H9 (cell line): ENCODE measurements around the gene SNRNP48. TPM values are rescaled to one million over a fixed set of nuclear protein-coding genes. Genes with fewer than 3 reads are reported as not detected.

ENCODE experiments used
- DNase-seq: peaks from one replicate; pipeline ENCODE4 v3.0.0-alpha.2; 2017
- H2AFZ ChIP-seq: one replicate; pipeline ENCODE4 v1.6.1; 2013; ENCODE audit warnings: mild to moderate bottlenecking, low read length, control low read depth, moderate library complexity
- H2AK5ac ChIP-seq: 2 replicates; pipeline ENCODE4 v1.6.1; 2013; ENCODE audit warnings: low read length, control low read depth, mixed read lengths; ENCODE audit not compliant: insufficient read length
- H2BK120ac ChIP-seq: one replicate; pipeline ENCODE4 v1.6.1; 2013; ENCODE audit warnings: low read depth, mild to moderate bottlenecking, low read length, control low read depth, inconsistent platforms; ENCODE audit not compliant: poor library complexity, severe bottlenecking
- H2BK12ac ChIP-seq: 2 replicates; pipeline ENCODE4 v1.6.1; 2013; ENCODE audit warnings: low read length, control low read depth, mixed read lengths, low read depth; ENCODE audit not compliant: insufficient read length
- H2BK15ac ChIP-seq: 2 replicates; pipeline ENCODE4 v1.6.1; 2013; ENCODE audit warnings: low read depth, low read length, control low read depth
- H2BK20ac ChIP-seq: one replicate; pipeline ENCODE4 v1.6.1; 2013; ENCODE audit warnings: low read depth, mild to moderate bottlenecking, low read length, control low read depth, inconsistent platforms; ENCODE audit not compliant: poor library complexity, severe bottlenecking
- H2BK5ac ChIP-seq: 2 replicates; pipeline ENCODE4 v1.6.1; 2013; ENCODE audit warnings: low read length, control low read depth, mixed read lengths; ENCODE audit not compliant: insufficient read length
- H3K14ac ChIP-seq: 2 replicates; pipeline ENCODE4 v1.6.1; 2013; ENCODE audit warnings: low read length, control low read depth; ENCODE audit not compliant: insufficient read depth
- H3K18ac ChIP-seq: 2 replicates; pipeline ENCODE4 v1.6.1; 2013; ENCODE audit warnings: low read depth, mild to moderate bottlenecking, mixed read lengths, low read length, control low read depth; ENCODE audit not compliant: insufficient read length
- H3K23ac ChIP-seq: 2 replicates; pipeline ENCODE4 v1.6.1; 2013; ENCODE audit warnings: low read length, control low read depth, mixed read lengths, low read depth; ENCODE audit not compliant: insufficient read length
- H3K23me2 ChIP-seq: 2 replicates; pipeline ENCODE4 v1.6.1; 2013; ENCODE audit warnings: low read depth, mild to moderate bottlenecking, mixed read lengths, low read length, control low read depth; ENCODE audit not compliant: insufficient read length, poor library complexity, severe bottlenecking
- H3K27ac ChIP-seq: 2 replicates; pipeline ENCODE4 v1.5.1; 2013; ENCODE audit warnings: low read length, control low read depth, mixed read lengths, low read depth; ENCODE audit not compliant: insufficient read length
- H3K27me3 ChIP-seq: 2 replicates; pipeline ENCODE4 v1.6.1; 2013; ENCODE audit warnings: low read length, control low read depth, inconsistent platforms; ENCODE audit not compliant: insufficient read depth
- H3K4ac ChIP-seq: 2 replicates; pipeline ENCODE4 v1.6.1; 2013; ENCODE audit warnings: low read depth, mild to moderate bottlenecking, control low read depth, inconsistent platforms, low read length, moderate library complexity
- H3K4me1 ChIP-seq: 2 replicates; pipeline ENCODE4 v1.6.1; 2013; ENCODE audit warnings: low read length, control low read depth, inconsistent platforms; ENCODE audit not compliant: insufficient read depth
- H3K4me2 ChIP-seq: 2 replicates; pipeline ENCODE4 v1.6.1; 2013; ENCODE audit warnings: low read length, control low read depth, mixed read lengths; ENCODE audit not compliant: insufficient read length, insufficient read depth
- H3K56ac ChIP-seq: 2 replicates; pipeline ENCODE4 v1.6.1; 2013; ENCODE audit warnings: low read depth, mild to moderate bottlenecking, mixed read lengths, low read length, control low read depth; ENCODE audit not compliant: insufficient read length
- H3K79me1 ChIP-seq: 2 replicates; pipeline ENCODE4 v1.6.1; 2013; ENCODE audit warnings: low read depth, mild to moderate bottlenecking, moderate library complexity, low read length, control low read depth, inconsistent platforms; ENCODE audit not compliant: insufficient read depth, poor library complexity, severe bottlenecking
- H3K79me2 ChIP-seq: 2 replicates; pipeline ENCODE4 v1.6.1; 2013; ENCODE audit warnings: low read length, control low read depth, inconsistent platforms; ENCODE audit not compliant: insufficient read depth
- H3K9ac ChIP-seq: 2 replicates; pipeline ENCODE4 v1.6.1; 2013; ENCODE audit warnings: low read length, control low read depth, mixed read lengths; ENCODE audit not compliant: insufficient read length; ENCODE audit errors: extremely low read depth
- H3K9me3 ChIP-seq: one replicate; pipeline ENCODE4 v1.6.1; 2013; ENCODE audit warnings: low read depth, low read length, inconsistent platforms; ENCODE audit not compliant: control insufficient read depth
- H3T11ph ChIP-seq: one replicate; pipeline ENCODE4 v1.6.1; 2013; ENCODE audit warnings: mild to moderate bottlenecking, low read length, control low read depth, inconsistent platforms
- H4K20me1 ChIP-seq: one replicate; pipeline ENCODE4 v1.6.1; 2013; ENCODE audit not compliant: control insufficient read depth, insufficient read length, insufficient read depth
- H4K5ac ChIP-seq: 2 replicates; pipeline ENCODE4 v1.6.1; 2013; ENCODE audit warnings: low read depth, mild to moderate bottlenecking, mixed read lengths, low read length, control low read depth; ENCODE audit not compliant: insufficient read length
- H4K8ac ChIP-seq: replicated peaks from 2 replicates; pipeline ENCODE4 v1.6.1; 2013; ENCODE audit warnings: low read length, control low read depth, mixed read lengths, low read depth; ENCODE audit not compliant: insufficient read length
- H4K91ac ChIP-seq: 2 replicates; pipeline ENCODE4 v1.6.1; 2013; ENCODE audit warnings: low read depth, mild to moderate bottlenecking, moderate library complexity, mixed read lengths, low read length, control low read depth; ENCODE audit not compliant: insufficient read length
- H3K27ac Mint-ChIP-seq, 3 experiments: 2 replicates in 2 of 3; 3 replicates in 1 of 3; pipeline ENCODE4 v1.8.0; 2020 to 2021; ENCODE audit warnings: mixed read lengths in 3 of 3, mild to moderate bottlenecking in 1 of 3, moderate library complexity in 1 of 3
- H3K27me3 Mint-ChIP-seq: 2 replicates; pipeline ENCODE4 v1.8.0; 2021; ENCODE audit warnings: low read depth, mild to moderate bottlenecking, moderate library complexity, mixed read lengths
- H3K36me3 Mint-ChIP-seq, 3 experiments: 2 replicates in 2 of 3; 3 replicates in 1 of 3; pipeline ENCODE4 v1.8.0; 2020 to 2021; ENCODE audit warnings: low read depth in 3 of 3, mixed read lengths in 3 of 3; ENCODE audit not compliant: insufficient read depth in 1 of 3
- H3K4me1 Mint-ChIP-seq, 2 experiments: 2 replicates each; pipeline ENCODE4 v1.8.0; 2020; ENCODE audit warnings: mixed read lengths in 2 of 2
- H3K4me3 Mint-ChIP-seq, 2 experiments: 2 replicates in 1 of 2; 3 replicates in 1 of 2; pipeline ENCODE4 v1.8.0; 2020 to 2021; ENCODE audit warnings: mild to moderate bottlenecking in 2 of 2, mixed read lengths in 2 of 2, moderate library complexity in 1 of 2
- H3K9me3 Mint-ChIP-seq, 2 experiments: 2 replicates in 1 of 2; 3 replicates in 1 of 2; pipeline ENCODE4 v1.8.0; 2020; ENCODE audit warnings: mild to moderate bottlenecking in 2 of 2, mixed read lengths in 2 of 2, moderate library complexity in 1 of 2
- WGBS: extraction: QIAGEN DNeasy Blood & Tissue Kit; methylation state at CpG from one replicate; pipeline ENCODE4 v1.1.7; 2013; ENCODE audit warnings: missing lambda C conversion rate, low lambda C conversion rate, mixed read lengths; ENCODE audit not compliant: insufficient read length; ENCODE audit errors: extremely low coverage; 5-methylcytosine and 5-hydroxymethylcytosine counted together
- total RNA-seq: library from RNA; stranded (reverse); gene quantifications from 2 replicates; pipeline ENCODE4 v1.2.1, GENCODE V29; 2021
- TF ChIP-seq, protein P1 (sequence below): fragments of 200-600 bp; sonication (generic); conservative IDR thresholded peaks from 3 replicates; pipeline ENCODE4 v1.8.0; 2021; ENCODE audit warnings: antibody characterized with exemption, mild to moderate bottlenecking

SNRNP48 gene
- total RNA-seq, 1 experiment from 2014 or later, result 16.9 TPM

- no peaks in the 10 kb centered on the region for H3K9me3 ChIP-seq
- H3K4ac ChIP-seq, result no peak overlapping the region
- peaks cover 8% of the 10 kb centered on the region for H3K23me2 ChIP-seq
- TF ChIP-seq, protein P1, sequence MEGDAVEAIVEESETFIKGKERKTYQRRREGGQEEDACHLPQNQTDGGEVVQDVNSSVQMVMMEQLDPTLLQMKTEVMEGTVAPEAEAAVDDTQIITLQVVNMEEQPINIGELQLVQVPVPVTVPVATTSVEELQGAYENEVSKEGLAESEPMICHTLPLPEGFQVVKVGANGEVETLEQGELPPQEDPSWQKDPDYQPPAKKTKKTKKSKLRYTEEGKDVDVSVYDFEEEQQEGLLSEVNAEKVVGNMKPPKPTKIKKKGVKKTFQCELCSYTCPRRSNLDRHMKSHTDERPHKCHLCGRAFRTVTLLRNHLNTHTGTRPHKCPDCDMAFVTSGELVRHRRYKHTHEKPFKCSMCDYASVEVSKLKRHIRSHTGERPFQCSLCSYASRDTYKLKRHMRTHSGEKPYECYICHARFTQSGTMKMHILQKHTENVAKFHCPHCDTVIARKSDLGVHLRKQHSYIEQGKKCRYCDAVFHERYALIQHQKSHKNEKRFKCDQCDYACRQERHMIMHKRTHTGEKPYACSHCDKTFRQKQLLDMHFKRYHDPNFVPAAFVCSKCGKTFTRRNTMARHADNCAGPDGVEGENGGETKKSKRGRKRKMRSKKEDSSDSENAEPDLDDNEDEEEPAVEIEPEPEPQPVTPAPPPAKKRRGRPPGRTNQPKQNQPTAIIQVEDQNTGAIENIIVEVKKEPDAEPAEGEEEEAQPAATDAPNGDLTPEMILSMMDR, result no peak
- H4K8ac ChIP-seq, result no peak overlapping the region
- no peak overlapping the region for H2AK5ac ChIP-seq
- no peak overlapping the region for H2BK120ac ChIP-seq
- no CpG with 5 or more reads among the region's 80 CpGs for WGBS
- H3K79me2 ChIP-seq, result no peaks in the 10 kb centered on the region
- H3K4me1 ChIP-seq, result no peaks in the 10 kb centered on the region; the same call in 1 of the 2 replicates
- H3T11ph ChIP-seq, result no peak overlapping the region
- peak overlapping the region; percentile 49 for H3K4me2 ChIP-seq
- H2BK15ac ChIP-seq, result no peak overlapping the region
- Mint-ChIP-seq H3K9me3 (no peaks in the 10 kb centered on the region), H3K27me3 (peaks cover 45% of the 10 kb centered on the region), H3K27ac (peak overlapping the region in 2 of 3 experiments; percentile 49 to 88; a peak in 2 of 7 replicates), H3K36me3 (peaks cover 0 to 4% (median 3%) of the 10 kb centered on the region in 3 experiments; a peak in 1 of 7 replicates), H3K4me3 (peak overlapping the region; percentile 84 to 97), H3K4me1 (peaks cover 41 to 46% of the 10 kb centered on the region in 2 experiments)
- no peak overlapping the region for H3K56ac ChIP-seq
- peak overlapping the region; percentile 81 for H3K18ac ChIP-seq
- no peak overlapping the region for H4K91ac ChIP-seq
- no peak overlapping the region for H2BK5ac ChIP-seq
- no peak overlapping the region for H2BK20ac ChIP-seq
- DNase-seq, result peak; percentile 56
- no peaks in the 10 kb centered on the region for H4K20me1 ChIP-seq
- H2BK12ac ChIP-seq, result no peak overlapping the region
- peak overlapping the region; percentile 76 for H3K9ac ChIP-seq
- no peak overlapping the region for H2AFZ ChIP-seq
- no peaks in the 10 kb centered on the region for H3K79me1 ChIP-seq
- H3K27ac ChIP-seq, result no peak overlapping the region
- peak overlapping the region; percentile 92 for H3K14ac ChIP-seq
- no peak overlapping the region for H4K5ac ChIP-seq
- no peak overlapping the region for H3K23ac ChIP-seq
- H3K27me3 ChIP-seq, result peaks cover 2% of the 10 kb centered on the region; the same call in 1 of the 2 replicates
Observed at GRCh38 chr6:7542065-7542873, 47.7 kb upstream of the SNRNP48 start.
